ENCODE measurements around the gene ATRAID.

DNA sequence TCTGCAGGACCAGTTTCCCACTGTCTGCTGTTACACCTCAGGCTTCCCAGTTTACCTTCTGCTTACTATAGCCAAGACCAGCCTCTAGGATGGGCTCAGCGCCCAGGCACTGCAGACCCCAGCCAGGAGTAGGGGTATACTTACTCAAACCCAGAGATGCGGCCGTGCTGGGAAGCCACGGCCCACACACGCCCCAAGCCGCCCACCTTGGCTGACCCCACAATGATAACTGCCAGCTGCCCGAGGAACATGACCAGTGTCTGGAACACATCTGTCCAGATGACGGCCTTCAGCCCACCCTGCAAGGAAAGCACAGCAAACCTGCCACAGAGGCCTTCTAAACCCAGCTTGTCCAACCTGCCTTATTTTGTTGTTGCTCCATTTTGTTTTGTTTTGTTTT, 6.6 kb upstream of the ATRAID start:
- TF ChIP-seq CTCF (IDR thresholded peaks at IDR 0.05) (no peak), POLR2A (IDR thresholded peaks at IDR 0.05) (no peak)
